Caco-2 (cell line): ENCODE measurements around the gene SIGLEC9. TPM values are rescaled to one million over a fixed set of nuclear protein-coding genes. Genes with fewer than 3 reads are reported as not detected.

Experiments used
- BruUV-seq: library from RNA; stranded (reverse); fragments of 400-500 nt; replicated peaks from 2 replicates; lab custom pipeline; 2021; lab: Mats Ljungman, UMichigan
- CTCF ChIA-PET: fragments of 300-600 bp; sonication (Branson Sonifier 250); formaldehyde crosslinking; loops from one replicate; lab custom pipeline; 2022; ENCODE audit warnings: antibody characterized with exemption; lab: Charles Lee
- POLR2A ChIA-PET: fragments of 300-600 bp; sonication (Branson Sonifier 250); formaldehyde crosslinking; loops from one replicate; lab custom pipeline; 2022; ENCODE audit warnings: antibody characterized with exemption; lab: Charles Lee
- DNase-seq, 2 experiments: peaks; one replicate each; pipeline versions ENCODE4 v3.0.0 to v3.0.0-alpha.2; 2020 to 2022
- H3K27me3 ChIP-seq: replicated peaks from 2 replicates; pipeline ENCODE4 v1.6.0; 2011; ENCODE audit warnings: low read length; ENCODE audit not compliant: control insufficient read depth, insufficient read depth
- H3K36me3 ChIP-seq: 2 replicates; pipeline ENCODE4 v1.5.1; 2011; ENCODE audit warnings: low read length; ENCODE audit not compliant: control insufficient read depth, insufficient read depth
- H3K4me1 ChIP-seq: fragments of 250-450 bp; sonication (Bioruptor Pico); 2 replicates; pipeline ENCODE4 v1.5.1; 2020; ENCODE audit warnings: mild to moderate bottlenecking
- H3K4me3 ChIP-seq: 2 replicates; pipeline ENCODE4 v1.5.1; 2011; ENCODE audit warnings: low read depth, mild to moderate bottlenecking, control low read depth, low read length
- H3K9me3 ChIP-seq: fragments of 250-450 bp; sonication (Bioruptor Pico); 2 replicates; pipeline ENCODE4 v1.5.1; 2020; ENCODE audit warnings: mild to moderate bottlenecking, moderate library complexity
- H3K27ac Mint-ChIP-seq: one replicate; pipeline ENCODE4 v1.8.0; 2022; ENCODE audit warnings: mixed read lengths; ENCODE audit not compliant: unreplicated experiment
- H3K27me3 Mint-ChIP-seq: one replicate; pipeline ENCODE4 v1.8.0; 2022; ENCODE audit warnings: mixed read lengths; ENCODE audit not compliant: insufficient read depth, unreplicated experiment
- H3K36me3 Mint-ChIP-seq: one replicate; pipeline ENCODE4 v1.8.0; 2022; ENCODE audit warnings: mild to moderate bottlenecking, mixed read lengths; ENCODE audit not compliant: insufficient read depth, unreplicated experiment
- H3K4me1 Mint-ChIP-seq: one replicate; pipeline ENCODE4 v1.8.0; 2022; ENCODE audit warnings: low read depth, mixed read lengths; ENCODE audit not compliant: unreplicated experiment
- H3K4me3 Mint-ChIP-seq: one replicate; pipeline ENCODE4 v1.8.0; 2022; ENCODE audit warnings: mild to moderate bottlenecking, moderate library complexity, mixed read lengths; ENCODE audit not compliant: unreplicated experiment
- H3K9me3 Mint-ChIP-seq: one replicate; pipeline ENCODE4 v1.8.0; 2022; ENCODE audit warnings: mixed read lengths; ENCODE audit not compliant: unreplicated experiment
- intact Hi-C: fragments of 100-400 bp; cut with micrococcal nuclease; formaldehyde crosslinking; loops from one replicate; pipeline ENCODE4 v1.10.0; 2022; ENCODE audit not compliant: unreplicated experiment
- total RNA-seq: library from RNA; stranded (reverse); gene quantifications from 2 replicates; pipeline ENCODE4 v1.2.3, GENCODE V29; 2022
- TF ChIP-seq, protein P1 (sequence below), 2 experiments: fragments of 200-600 bp in 1 of 2; IDR thresholded peaks; 1 replicate in 1 of 2; 2 replicates in 1 of 2; pipeline versions ENCODE4 v1.5.1 to v1.8.0; 2011 to 2022; ENCODE audit warnings: antibody characterized with exemption in 1 of 2, control low read depth in 1 of 2, inconsistent platforms in 1 of 2, low read depth in 1 of 2, low read length in 1 of 2, mild to moderate bottlenecking in 1 of 2, moderate library complexity in 1 of 2; ENCODE audit not compliant: insufficient read depth in 1 of 2, severe bottlenecking in 1 of 2, unreplicated experiment in 1 of 2

SIGLEC9 gene
- total RNA-seq, 1 experiment from 2014 or later = not detected

DNA sequence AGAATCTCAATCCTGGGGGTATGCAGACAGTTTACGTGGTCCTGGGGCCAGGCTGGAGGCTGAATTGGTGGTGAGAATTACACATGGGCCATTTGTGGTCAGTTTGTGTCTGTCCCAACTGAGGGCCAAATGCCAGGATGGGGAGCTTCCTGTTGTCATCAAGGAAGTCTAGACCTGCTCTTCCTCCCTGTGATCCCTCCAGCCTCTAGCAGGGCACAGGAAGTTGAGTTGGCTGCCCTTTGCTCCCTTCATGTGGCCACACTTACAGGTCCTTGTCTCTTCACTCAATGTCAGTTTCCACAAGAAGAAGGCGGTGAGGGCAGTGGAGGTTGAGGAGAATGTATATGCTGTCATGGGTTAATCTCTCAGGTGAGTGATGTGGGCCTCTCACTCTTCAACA lies 47.5 kb downstream of the SIGLEC9 start:
- intact Hi-C loops = no loop called here
- no peaks in the 10 kb centered on the region for H3K36me3 ChIP-seq
- H3K4me1 ChIP-seq = no peaks in the 10 kb centered on the region; the same call in 1 of the 2 replicates
- POLR2A ChIA-PET = no interaction called here
- Mint-ChIP-seq H3K27me3 (peaks cover 2% of the 10 kb centered on the region), H3K27ac (no peak overlapping the region), H3K4me3 (no peak overlapping the region), H3K4me1 (peaks cover 5% of the 10 kb centered on the region), H3K9me3 (no peaks in the 10 kb centered on the region), H3K36me3 (no peaks in the 10 kb centered on the region)
- no peak overlapping the region for H3K4me3 ChIP-seq
- TF ChIP-seq, protein P1, sequence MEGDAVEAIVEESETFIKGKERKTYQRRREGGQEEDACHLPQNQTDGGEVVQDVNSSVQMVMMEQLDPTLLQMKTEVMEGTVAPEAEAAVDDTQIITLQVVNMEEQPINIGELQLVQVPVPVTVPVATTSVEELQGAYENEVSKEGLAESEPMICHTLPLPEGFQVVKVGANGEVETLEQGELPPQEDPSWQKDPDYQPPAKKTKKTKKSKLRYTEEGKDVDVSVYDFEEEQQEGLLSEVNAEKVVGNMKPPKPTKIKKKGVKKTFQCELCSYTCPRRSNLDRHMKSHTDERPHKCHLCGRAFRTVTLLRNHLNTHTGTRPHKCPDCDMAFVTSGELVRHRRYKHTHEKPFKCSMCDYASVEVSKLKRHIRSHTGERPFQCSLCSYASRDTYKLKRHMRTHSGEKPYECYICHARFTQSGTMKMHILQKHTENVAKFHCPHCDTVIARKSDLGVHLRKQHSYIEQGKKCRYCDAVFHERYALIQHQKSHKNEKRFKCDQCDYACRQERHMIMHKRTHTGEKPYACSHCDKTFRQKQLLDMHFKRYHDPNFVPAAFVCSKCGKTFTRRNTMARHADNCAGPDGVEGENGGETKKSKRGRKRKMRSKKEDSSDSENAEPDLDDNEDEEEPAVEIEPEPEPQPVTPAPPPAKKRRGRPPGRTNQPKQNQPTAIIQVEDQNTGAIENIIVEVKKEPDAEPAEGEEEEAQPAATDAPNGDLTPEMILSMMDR (IDR thresholded peaks at IDR 0.05; ENCODE audit: insufficient read depth in 1 of 2, low read depth in 1 of 2, low read length in 1 of 2, severe bottlenecking in 1 of 2, unreplicated experiment in 1 of 2) = no peak
- CTCF ChIA-PET = no interaction called here
- no peaks in the 10 kb centered on the region for H3K9me3 ChIP-seq
- no TSS peak for BruUV-seq
- H3K27me3 ChIP-seq = no peaks in the 10 kb centered on the region; the same call in 1 of the 2 replicates
- no peak for DNase-seq

DNA sequence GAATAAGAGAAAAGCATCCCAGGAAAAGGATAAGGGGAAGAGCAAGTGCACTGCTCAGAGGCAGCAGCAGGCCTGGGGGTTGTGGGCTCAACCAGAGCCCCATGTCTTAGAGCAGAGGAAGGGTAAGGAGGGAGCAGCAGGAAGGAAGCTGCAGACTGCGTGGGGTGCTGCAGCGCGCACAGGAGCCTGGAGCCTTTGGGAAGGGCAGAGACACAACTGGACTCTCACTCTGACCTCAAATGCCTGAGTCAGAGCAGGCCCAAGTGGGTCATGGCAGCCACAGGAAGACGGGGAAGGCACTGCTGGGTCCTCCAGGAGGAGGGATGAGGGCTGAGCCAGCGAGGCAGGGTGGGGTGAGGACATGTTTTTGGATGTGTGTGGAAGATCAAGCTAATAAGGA lies 49.0 kb downstream of the SIGLEC9 start:
- peaks cover 2% of the 10 kb centered on the region for H3K27me3 Mint-ChIP-seq
- no peaks in the 10 kb centered on the region for H3K36me3 Mint-ChIP-seq
- BruUV-seq = no TSS peak
- H3K4me1 Mint-ChIP-seq = peaks cover 4% of the 10 kb centered on the region
- DNase-seq = no peak
- Histone ChIP-seq H3K9me3 (no peaks in the 10 kb centered on the region), H3K4me3 (no peak overlapping the region), H3K36me3 (no peaks in the 10 kb centered on the region), H3K4me1 (no peaks in the 10 kb centered on the region; the same call in 1 of the 2 replicates), H3K27me3 (no peaks in the 10 kb centered on the region; the same call in 1 of the 2 replicates)
- H3K4me3 Mint-ChIP-seq = no peak overlapping the region
- no peaks in the 10 kb centered on the region for H3K9me3 Mint-ChIP-seq
- H3K27ac Mint-ChIP-seq = no peak overlapping the region
- ChIA-PET POLR2A (no interaction called here), CTCF (no interaction called here)
- TF ChIP-seq, protein P1 (IDR thresholded peaks at IDR 0.05; ENCODE audit: insufficient read depth in 1 of 2, low read depth in 1 of 2, low read length in 1 of 2, severe bottlenecking in 1 of 2, unreplicated experiment in 1 of 2) = no peak
- intact Hi-C loops = no loop called here

DNA sequence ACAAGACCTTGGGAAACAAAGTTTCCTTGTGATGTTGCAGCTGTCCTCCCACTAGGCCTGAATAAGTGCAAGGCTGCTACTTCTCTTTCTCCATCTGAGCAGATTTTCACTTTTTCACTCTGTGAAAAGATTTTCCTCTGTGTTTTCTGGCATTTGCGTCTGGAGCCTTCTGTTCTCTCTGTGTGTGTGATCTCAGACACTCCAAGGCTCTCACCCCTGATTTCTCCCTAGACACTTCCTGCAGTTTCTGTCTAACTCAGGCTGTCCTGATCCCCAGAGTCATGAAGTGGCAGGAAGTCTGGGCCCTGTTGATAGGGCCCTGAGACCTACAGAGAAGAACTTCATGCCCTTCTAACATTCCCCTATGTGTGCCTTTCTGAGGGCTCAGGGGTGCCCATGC lies 54.5 kb downstream of the SIGLEC9 start:
- peaks cover 8% of the 10 kb centered on the region for H3K27me3 Mint-ChIP-seq
- H3K9me3 Mint-ChIP-seq = no peaks in the 10 kb centered on the region
- H3K36me3 ChIP-seq = no peaks in the 10 kb centered on the region
- DNase-seq = no peak
- H3K4me3 ChIP-seq = no peak overlapping the region
- intact Hi-C loops = no loop called here
- H3K9me3 ChIP-seq = no peaks in the 10 kb centered on the region
- H3K4me1 Mint-ChIP-seq = no peaks in the 10 kb centered on the region
- TF ChIP-seq, protein P1 (IDR thresholded peaks at IDR 0.05; ENCODE audit: insufficient read depth in 1 of 2, low read depth in 1 of 2, low read length in 1 of 2, severe bottlenecking in 1 of 2, unreplicated experiment in 1 of 2) = no peak
- H3K27ac Mint-ChIP-seq = no peak overlapping the region
- no peak overlapping the region for H3K4me3 Mint-ChIP-seq
- no peaks in the 10 kb centered on the region for H3K27me3 ChIP-seq
- no peaks in the 10 kb centered on the region for H3K36me3 Mint-ChIP-seq
- BruUV-seq = no TSS peak
- ChIA-PET CTCF (interaction anchor here (0.6 kb wide), 1 partner anchor 133 kb away, joined by 4 read pairs; no protein-coding TSS in a partner anchor), POLR2A (no interaction called here)
- H3K4me1 ChIP-seq = no peaks in the 10 kb centered on the region

Other genes starting within 250 kb of the SIGLEC9 start
- not detected in 2 replicates for gene KLK4, start 213.5 kb upstream of the SIGLEC9 start, total RNA-seq
- gene KLK5, start 171.9 kb upstream of the SIGLEC9 start, total RNA-seq = not detected in 2 replicates
- 1.3 and 1.5 TPM in 2 replicates for gene KLK6, start 155.3 kb upstream of the SIGLEC9 start, total RNA-seq
- gene KLK7, start 141.0 kb upstream of the SIGLEC9 start, total RNA-seq = not detected in 2 replicates
- gene KLK8, start 123.3 kb upstream of the SIGLEC9 start, total RNA-seq = 1.7 TPM in 1 of 2 replicates, not detected in the other
- gene KLK10, start 105.2 kb upstream of the SIGLEC9 start, total RNA-seq = not detected in 2 replicates
- gene KLK11, start 98.3 kb upstream of the SIGLEC9 start, total RNA-seq = not detected in 2 replicates
- not detected in 2 replicates for gene KLK12, start 89.9 kb upstream of the SIGLEC9 start, total RNA-seq
- not detected in 2 replicates for gene KLK13, start 59.8 kb upstream of the SIGLEC9 start, total RNA-seq
- not detected in 2 replicates for gene KLK14, start 42.0 kb upstream of the SIGLEC9 start, total RNA-seq
- 8.1 and 8.9 TPM in 2 replicates for gene CTU1, start 16.5 kb upstream of the SIGLEC9 start, total RNA-seq
- not detected in 2 replicates for gene SIGLEC7, start 17.4 kb downstream of the SIGLEC9 start, total RNA-seq
- gene CD33, start 100.2 kb downstream of the SIGLEC9 start, total RNA-seq = not detected in 2 replicates
- gene SIGLECL1, start 126.2 kb downstream of the SIGLEC9 start, total RNA-seq = not detected in 2 replicates
- not detected in 2 replicates for gene IGLON5, start 186.7 kb downstream of the SIGLEC9 start, total RNA-seq
- gene VSIG10L, start 217.2 kb downstream of the SIGLEC9 start, total RNA-seq = 4.5 and 5.0 TPM in 2 replicates
- 228 and 239 TPM in 2 replicates for gene ETFB, start 241.5 kb downstream of the SIGLEC9 start, total RNA-seq
- 1.6 TPM in 1 of 2 replicates, not detected in the other for gene CLDND2, start 244.1 kb downstream of the SIGLEC9 start, total RNA-seq
- gene NKG7, start 247.7 kb downstream of the SIGLEC9 start, total RNA-seq = not detected in 2 replicates